Left ventricle myocardium inferior (tissue), 1 donor: ENCODE data around the gene DDX5. TPM values are rescaled to one million over a fixed set of nuclear protein-coding genes. Genes with fewer than 3 reads are reported as not detected.
A peak's percentile ranks its signal among the peaks of the same experiment; 100 is the strongest.

ENCODE experiments used
- DNase-seq: peaks from one replicate; pipeline ENCODE4 v3.0.0-alpha.2; 2020
- H3K27ac ChIP-seq: fragments of 200-600 bp; replicated peaks from 2 replicates; pipeline ENCODE4 v1.8.0; 2021
- H3K27me3 ChIP-seq: fragments of 200-600 bp; 2 replicates; pipeline ENCODE4 v1.8.0; 2021; ENCODE audit warnings: low read depth
- H3K36me3 ChIP-seq: fragments of 200-600 bp; 2 replicates; pipeline ENCODE4 v1.8.0; 2021
- H3K4me1 ChIP-seq: fragments of 200-600 bp; 2 replicates; pipeline ENCODE4 v1.8.0; 2021
- H3K4me3 ChIP-seq: fragments of 200-600 bp; 2 replicates; pipeline ENCODE4 v1.8.0; 2021; ENCODE audit warnings: mild to moderate bottlenecking, moderate library complexity
- H3K9me3 ChIP-seq: fragments of 200-600 bp; replicated peaks from 2 replicates; pipeline ENCODE4 v1.8.0; 2021
- intact Hi-C: fragments of 100-400 bp; cut with micrococcal nuclease; formaldehyde crosslinking; loops from one replicate; pipeline ENCODE4 v1.11.0; 2022
- microRNA-seq: library from miRNA; unstranded; fragments of <30 nt; microRNA quantifications from one replicate; pipeline ENCODE4 v1.2.0, GENCODE V29; 2020
- total RNA-seq: library from RNA; stranded (reverse); fragmentation: NEBNext Ultra II Directional; extraction: Animal tissue kit (Norgen Biotek cat#: 25700); gene quantifications from one replicate; pipeline ENCODE4 v1.2.1, GENCODE V29; 2021
- TF ChIP-seq, protein P1 (sequence below): fragments of 200-600 bp; IDR thresholded peaks from 2 replicates; pipeline ENCODE4 v1.8.0; 2021; ENCODE audit warnings: antibody characterized with exemption, mild to moderate bottlenecking, borderline replicate concordance
- donor health status: DM: no; HTN: yes; CAD: no; lungs with severe emphysema.

The DDX5 gene
- total RNA-seq, 1 donor from 2014 or later = 326 TPM

DNA sequence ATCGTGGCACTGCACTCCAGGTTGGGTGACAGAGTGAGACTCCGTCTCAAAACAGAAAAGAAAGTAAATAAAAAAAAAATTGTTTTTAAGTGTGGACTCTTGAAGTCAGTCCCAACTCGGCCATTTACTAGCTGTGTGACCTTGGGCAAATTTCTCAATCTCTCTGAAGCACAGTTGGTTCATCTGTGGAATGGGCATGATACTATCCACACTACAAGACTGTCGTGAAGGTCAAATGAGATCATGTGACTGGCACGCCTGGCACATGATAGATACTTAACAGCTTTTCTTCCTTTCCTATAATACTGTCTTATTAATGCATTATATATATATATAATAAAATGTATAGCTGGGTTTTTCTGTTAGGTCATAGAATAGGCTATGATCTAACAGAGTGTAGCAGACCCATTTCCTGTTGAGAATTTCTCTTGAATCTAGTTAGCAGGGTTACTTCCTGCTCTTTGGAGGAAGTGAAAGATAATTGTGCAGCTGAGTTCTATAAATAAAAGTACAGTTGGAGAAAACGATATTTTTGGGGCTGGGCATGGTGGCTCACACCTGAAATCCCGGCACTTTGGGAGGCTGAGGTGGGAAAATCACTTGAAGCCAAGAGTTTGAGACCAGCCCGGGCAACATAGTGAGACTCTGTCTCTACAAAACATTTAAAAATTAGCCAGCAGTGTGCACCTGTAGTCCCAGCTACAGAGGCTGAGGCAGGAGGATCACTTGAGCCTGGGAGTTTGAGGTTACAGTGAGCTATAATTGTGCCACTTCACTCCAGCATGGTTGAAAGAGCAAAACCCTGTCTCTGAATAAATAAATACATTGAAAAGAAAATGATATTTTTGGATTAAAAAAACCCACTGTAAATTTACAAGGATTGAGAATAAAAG, 49.9 kb downstream of the DDX5 start:
- Histone ChIP-seq H3K27ac (no peak overlapping the region), H3K36me3 (no peaks in the 10 kb centered on the region), H3K4me1 (peaks cover 11% of the 10 kb centered on the region), H3K27me3 (no peaks in the 10 kb centered on the region), H3K4me3 (no peak overlapping the region), H3K9me3 (no peaks in the 10 kb centered on the region)
- TF ChIP-seq, protein P1, sequence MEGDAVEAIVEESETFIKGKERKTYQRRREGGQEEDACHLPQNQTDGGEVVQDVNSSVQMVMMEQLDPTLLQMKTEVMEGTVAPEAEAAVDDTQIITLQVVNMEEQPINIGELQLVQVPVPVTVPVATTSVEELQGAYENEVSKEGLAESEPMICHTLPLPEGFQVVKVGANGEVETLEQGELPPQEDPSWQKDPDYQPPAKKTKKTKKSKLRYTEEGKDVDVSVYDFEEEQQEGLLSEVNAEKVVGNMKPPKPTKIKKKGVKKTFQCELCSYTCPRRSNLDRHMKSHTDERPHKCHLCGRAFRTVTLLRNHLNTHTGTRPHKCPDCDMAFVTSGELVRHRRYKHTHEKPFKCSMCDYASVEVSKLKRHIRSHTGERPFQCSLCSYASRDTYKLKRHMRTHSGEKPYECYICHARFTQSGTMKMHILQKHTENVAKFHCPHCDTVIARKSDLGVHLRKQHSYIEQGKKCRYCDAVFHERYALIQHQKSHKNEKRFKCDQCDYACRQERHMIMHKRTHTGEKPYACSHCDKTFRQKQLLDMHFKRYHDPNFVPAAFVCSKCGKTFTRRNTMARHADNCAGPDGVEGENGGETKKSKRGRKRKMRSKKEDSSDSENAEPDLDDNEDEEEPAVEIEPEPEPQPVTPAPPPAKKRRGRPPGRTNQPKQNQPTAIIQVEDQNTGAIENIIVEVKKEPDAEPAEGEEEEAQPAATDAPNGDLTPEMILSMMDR = no peak
- no peak for DNase-seq
- intact Hi-C loops = no loop called here

GRCh38 chr17:64449545-64449944, 56.5 kb downstream of the DDX5 start:
- no peaks in the 10 kb centered on the region for H3K36me3 ChIP-seq
- TF ChIP-seq, protein P1 = no peak
- H3K9me3 ChIP-seq = no peaks in the 10 kb centered on the region
- DNase-seq = no peak
- H3K4me3 ChIP-seq = peak overlapping the region; percentile 43
- intact Hi-C loops = no loop called here
- peak overlapping the region; percentile 72 for H3K27ac ChIP-seq
- peaks cover 4% of the 10 kb centered on the region for H3K4me1 ChIP-seq
- no peaks in the 10 kb centered on the region for H3K27me3 ChIP-seq

- Histone ChIP-seq H3K36me3 (no peaks in the 10 kb centered on the region), H3K4me3 (peak within 1 kb of the TSS; percentile 43), H3K9me3 (no peaks in the 10 kb centered on the region), H3K4me1 (peaks cover 4% of the 10 kb centered on the region), H3K27me3 (no peaks in the 10 kb centered on the region), H3K27ac (peak within 1 kb of the TSS; percentile 72)
- intact Hi-C loops = no loop called here
- TF ChIP-seq, protein P1 = no peak
- no peak for DNase-seq
Measured at GRCh38 chr17:64448665-64449512, 57.2 kb downstream of the DDX5 start, which contains the start of gene MILR1. TSS of gene MILR1 (plus strand) at chr17:64449115. CDS start at chr17:64449169, 54 bp downstream.

Small RNA genes lying within 50 kb of the gene (microRNA-seq; reads per million reads assigned to microRNA genes)
- gene MIR3064 = 1.6 reads per million
- not detected for gene MIR5047

Other genes with a start within 250 kb of the DDX5 start
- 58.0 TPM for gene TEX2, start 243.0 kb downstream of the DDX5 start, total RNA-seq
- 106 TPM for gene PECAM1, start 115.4 kb downstream of the DDX5 start, total RNA-seq
- gene MILR1, start 57.2 kb downstream of the DDX5 start, total RNA-seq = 2.5 TPM
- 9.7 TPM for gene POLG2, start 9.2 kb downstream of the DDX5 start, total RNA-seq
- gene CEP95, start 688 bp upstream of the DDX5 start, total RNA-seq = 10.1 TPM
- gene SMURF2, start 156.0 kb upstream of the DDX5 start, total RNA-seq = 11.5 TPM